Esophagus squamous epithelium (tissue), 5 donors: ENCODE measurements around the gene HBA2. TPM values are rescaled to one million over a fixed set of nuclear protein-coding genes. Genes with fewer than 3 reads are reported as not detected.
A peak's percentile ranks its signal among the peaks of the same experiment; 100 is the strongest.

Experiments used
- DNase-seq: peaks from one replicate; lab custom pipeline; 2025; lab: John Stamatoyannopoulos, UW
- H3K27ac ChIP-seq, 4 donors: fragments of 200-600 bp; sonication (generic); one replicate each; pipeline ENCODE4 v1.5.1; 2016 to 2019; ENCODE audit warnings: mild to moderate bottlenecking in 1 of 4
- H3K27me3 ChIP-seq, 4 donors: fragments of 200-600 bp; sonication (generic); 1 replicate in 3 of 4; 2 replicates in 1 of 4; pipeline versions ENCODE4 v1.5.1 to v1.6.0; 2017 to 2021; ENCODE audit warnings: antibody characterized with exemption in 1 of 4
- H3K36me3 ChIP-seq, 3 donors: fragments of 200-600 bp; sonication (generic); one replicate each; pipeline ENCODE4 v1.5.1; 2016 to 2019
- H3K4me1 ChIP-seq, 3 donors: fragments of 200-600 bp; sonication (generic); one replicate each; pipeline ENCODE4 v1.5.1; 2017 to 2019
- H3K4me3 ChIP-seq, 4 donors: fragments of 200-600 bp; sonication (generic); 1 replicate in 3 of 4; 2 replicates in 1 of 4; pipeline ENCODE4 v1.5.1; 2016 to 2019; ENCODE audit warnings: mild to moderate bottlenecking in 2 of 4, moderate library complexity in 1 of 4
- H3K9me3 ChIP-seq, 3 donors: fragments of 200-600 bp; sonication (generic); one replicate each; pipeline ENCODE4 v1.5.1; 2016 to 2019
- CTCF ChIP-seq, 6 experiments: fragments of 450-650 bp in 4 of 6; fragments of 200-600 bp in 2 of 6; sonication (generic) in 2 of 6; IDR thresholded peaks; one replicate each; pipeline ENCODE4 v1.5.1; 2016 to 2019; ENCODE audit warnings: antibody characterized with exemption in 6 of 6, mild to moderate bottlenecking in 4 of 6, moderate library complexity in 4 of 6
- POLR2A ChIP-seq, 4 donors: fragments of 450-650 bp; IDR thresholded peaks; one replicate each; pipeline ENCODE4 v1.6.1; 2017; ENCODE audit warnings: antibody characterized with exemption in 4 of 4, mild to moderate bottlenecking in 4 of 4, moderate library complexity in 3 of 4
- WGBS, 2 donors: methylation state at CpG; one replicate each; pipeline ENCODE4 v1.1.5; 2018; 5-methylcytosine and 5-hydroxymethylcytosine counted together
- intact Hi-C: fragments of 100-400 bp; cut with DNase I; formaldehyde crosslinking; loops from one replicate; pipeline ENCODE4 v1.15.0; 2022
- total RNA-seq, 4 donors: library from RNA; depleted of rRNA; stranded (reverse); fragments of >200 nt; gene quantifications; one replicate each; pipeline ENCODE4 v1.1.0, GENCODE V29; 2016
- donor health status: DM: yes; HTN: yes; CAD: no.

HBA2 gene
- total RNA-seq, 4 donors from 2014 or later, result 4.7 to 5.0 TPM; not detected in 2

GRCh38 chr16:178668-179015, 6.0 kb downstream of the HBA2 start:
- no peaks in the 10 kb centered on the region for H3K36me3 ChIP-seq
- TF ChIP-seq POLR2A (IDR thresholded peaks at IDR 0.05) (no peak), CTCF (IDR thresholded peaks at IDR 0.05) (no peak)
- intact Hi-C loops, result no loop called here
- WGBS, 2 donors, result 53 to 69% methylated on average over 11 of the region's 11 CpGs
- no peaks in the 10 kb centered on the region for H3K9me3 ChIP-seq
- H3K27ac ChIP-seq, result no peak overlapping the region
- peaks cover 5 to 71% (median 38%) of the 10 kb centered on the region in 4 donors for H3K27me3 ChIP-seq
- peaks cover 13 to 34% (median 16%) of the 10 kb centered on the region in 3 donors for H3K4me1 ChIP-seq
- DNase-seq, result no peak
- H3K4me3 ChIP-seq, result no peak overlapping the region

- peaks cover 5 to 66% (median 37%) of the 10 kb centered on the region in 4 donors for H3K27me3 ChIP-seq
- no peaks in the 10 kb centered on the region for H3K36me3 ChIP-seq
- no peak for DNase-seq
- no peaks in the 10 kb centered on the region for H3K9me3 ChIP-seq
- H3K27ac ChIP-seq, result no peak overlapping the region
- no peak for TF ChIP-seq CTCF (IDR thresholded peaks at IDR 0.05)
- no peak for TF ChIP-seq POLR2A (IDR thresholded peaks at IDR 0.05)
- intact Hi-C loops, result no loop called here
- H3K4me1 ChIP-seq, result peaks cover 13 to 34% (median 16%) of the 10 kb centered on the region in 3 donors
- 73 to 74% methylated on average over 17 of the region's 17 CpGs for WGBS, 2 donors
- H3K4me3 ChIP-seq, result no peak overlapping the region
These were observed 6.8 kb downstream of the HBA2 start for GRCh38 chr16:179211-180092.

GRCh38 chr16:180101-180675, 7.5 kb downstream of the HBA2 start, which contains the start of gene HBQ1:
Gene HBQ1 (plus strand): TSS chr16:180459. CDS start chr16:180487, 28 bp downstream.
- Histone ChIP-seq H3K9me3 (no peaks in the 10 kb centered on the region), H3K4me3 (peak within 1 kb of the TSS; percentile 4 to 61 (median 24)), H3K27me3 (peaks cover 5 to 59% (median 34%) of the 10 kb centered on the region in 4 donors), H3K36me3 (no peaks in the 10 kb centered on the region), H3K4me1 (peaks cover 13 to 34% (median 16%) of the 10 kb centered on the region in 3 donors), H3K27ac (no peak within 1 kb of the TSS)
- intact Hi-C loops, result no loop called here
- TF ChIP-seq CTCF (IDR thresholded peaks at IDR 0.05) (peak in 2 of 6 experiments; percentile 15 to 24), POLR2A (IDR thresholded peaks at IDR 0.05) (no peak)
- WGBS, 2 donors, result 26 to 52% methylated on average over 9 to 18 of the region's 59 CpGs
- no peak for DNase-seq

- Histone ChIP-seq H3K27me3 (peaks cover 5 to 51% (median 31%) of the 10 kb centered on the region in 4 donors), H3K27ac (no peak overlapping the region), H3K36me3 (no peaks in the 10 kb centered on the region), H3K9me3 (no peaks in the 10 kb centered on the region), H3K4me1 (peaks cover 13 to 33% (median 16%) of the 10 kb centered on the region in 3 donors), H3K4me3 (peak overlapping the region; percentile 4 to 61 (median 24))
- WGBS, 2 donors, result no CpG with 5 or more reads among the region's 89 CpGs
- TF ChIP-seq POLR2A (IDR thresholded peaks at IDR 0.05) (no peak), CTCF (IDR thresholded peaks at IDR 0.05) (no peak)
- intact Hi-C loops, result no loop called here
- no peak for DNase-seq
These were observed 8.2 kb downstream of the HBA2 start for GRCh38 chr16:180681-181564.
